Measurements from ENCODE around the gene TCP1.
"Not testable (repeated sequence)": the region's sequence is repeated elsewhere in the genome, so short reads cannot be mapped to it uniquely, and the experiment has no call there.

TCP1 gene

GRCh38 chr6:159732550-159732949 is 56.9 kb downstream of the TCP1 start:
- DNase-seq = not testable (repeated sequence)

GRCh38 chr6:159730332-159730676 is 59.1 kb downstream of the TCP1 start:
- no peak for DNase-seq

GRCh38 chr6:159729598-159730331 is 59.6 kb downstream of the TCP1 start:
- no peak for DNase-seq

DNA sequence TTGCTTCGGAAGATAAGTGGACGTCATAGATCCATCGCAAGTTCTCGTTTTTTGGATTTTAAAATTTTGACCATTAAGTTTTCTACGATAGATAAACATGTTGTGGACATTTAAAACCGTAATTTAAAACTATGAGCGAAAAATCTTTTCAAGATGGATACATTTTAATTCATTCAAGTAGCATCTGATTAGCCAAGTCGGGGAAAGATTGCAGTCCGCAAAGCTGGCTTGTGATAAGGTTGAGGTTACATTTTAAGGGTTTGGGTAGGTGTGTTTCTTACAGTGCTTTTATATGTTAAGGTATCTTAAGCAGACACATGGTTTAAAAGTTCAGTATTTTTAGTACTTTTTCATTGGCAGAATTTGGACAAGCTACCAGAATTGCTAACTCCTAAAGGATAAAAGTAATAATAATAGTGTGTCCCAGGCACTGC is 60.9 kb downstream of the TCP1 start:
- no peak for DNase-seq

Measured in SW 1271 (cell line).